GM12878 (cell line): ENCODE results near the gene RNF11. TPM values are rescaled to one million over a fixed set of nuclear protein-coding genes. Genes with fewer than 3 reads are reported as not detected.
A peak's percentile ranks its signal among the peaks of the same experiment; 100 is the strongest.

Source experiments
- ATAC-seq: fragments of 200-7000 bp; cut with Tn5 transposase; 3 replicates; pipeline ENCODE4 v1.9.1; 2020; ENCODE audit warnings: mild to moderate bottlenecking, moderate library complexity
- BruUV-seq: library from RNA; stranded (reverse); fragments of 400-500 nt; replicated peaks from 2 replicates; lab custom pipeline; 2021; lab: Mats Ljungman, UMichigan
- CTCF ChIA-PET: fragments of 300-600 bp; sonication (Branson Sonifier 250); formaldehyde crosslinking; extraction: SDS; loops from one replicate; lab custom pipeline; 2021; ENCODE audit warnings: inconsistent platforms; lab: Yijun Ruan, JAX
- POLR2A ChIA-PET: fragments of 350-600 bp; formaldehyde crosslinking; extraction: SDS; loops from one replicate; lab custom pipeline; 2021; ENCODE audit warnings: inconsistent platforms; lab: Charles Lee
- RAD21 ChIA-PET: fragments of 300-600 bp; sonication (Branson Sonifier 250); formaldehyde crosslinking; loops from one replicate; lab custom pipeline; 2023; ENCODE audit warnings: antibody characterized with exemption; ENCODE audit not compliant: unreplicated experiment; lab: Charles Lee
- SMC1A ChIA-PET: fragments of 300-600 bp; sonication (Branson Sonifier 250); formaldehyde crosslinking; loops from one replicate; lab custom pipeline; 2023; ENCODE audit not compliant: unreplicated experiment, uncharacterized antibody; lab: Charles Lee
- DNase-seq: peaks from one replicate; pipeline ENCODE4 v3.0.0-alpha.2; 2011; ENCODE audit warnings: low read depth, low spot score
- FAIRE-seq: peaks from 3 replicates; lab custom pipeline; 2011; peaks lifted over from hg19 to GRCh38; lab: Jason Lieb, UNC
- H2AFZ ChIP-seq: 2 replicates; pipeline ENCODE4 v1.6.0; 2011; ENCODE audit warnings: low read depth, low read length, control low read depth; ENCODE audit not compliant: control insufficient read depth
- H3K27ac ChIP-seq: 2 replicates; pipeline ENCODE4 v1.5.1; 2011; ENCODE audit warnings: control low read depth; ENCODE audit not compliant: control insufficient read depth, insufficient read depth
- H3K27me3 ChIP-seq, 2 experiments: replicated peaks in 1 of 2; 2 replicates each; pipeline versions ENCODE4 v1.6.0 to v1.6.1; 2011; ENCODE audit warnings: low read length in 1 of 2; ENCODE audit not compliant: control insufficient read depth in 2 of 2, insufficient read depth in 2 of 2
- H3K36me3 ChIP-seq, 2 experiments: 2 replicates each; pipeline ENCODE4 v1.5.1; 2011; ENCODE audit warnings: low read length in 1 of 2; ENCODE audit not compliant: control insufficient read depth in 2 of 2, insufficient read depth in 2 of 2
- H3K4me1 ChIP-seq: 2 replicates; pipeline ENCODE4 v1.6.1; 2011; ENCODE audit warnings: mild to moderate bottlenecking, low read length, moderate library complexity, mixed read lengths; ENCODE audit not compliant: control insufficient read depth, insufficient read depth
- H3K4me2 ChIP-seq: 2 replicates; pipeline ENCODE4 v1.6.0; 2011; ENCODE audit warnings: control low read depth; ENCODE audit not compliant: control insufficient read depth, insufficient read depth
- H3K4me3 ChIP-seq: fragments of 200-600 bp; sonication (generic); 2 replicates; pipeline ENCODE4 v1.5.1; 2016
- H3K79me2 ChIP-seq: 2 replicates; pipeline ENCODE4 v1.6.0; 2011; ENCODE audit warnings: low read length; ENCODE audit not compliant: control insufficient read depth, insufficient read depth
- H3K9ac ChIP-seq: 2 replicates; pipeline ENCODE4 v1.8.0; 2011; ENCODE audit warnings: low read length, control low read depth, mixed read lengths; ENCODE audit not compliant: control insufficient read depth, insufficient read depth
- H3K9me3 ChIP-seq: replicated peaks from 3 replicates; pipeline ENCODE4 v1.5.1; 2011; ENCODE audit warnings: mild to moderate bottlenecking, low read length; ENCODE audit not compliant: control insufficient read depth, insufficient read depth
- H4K20me1 ChIP-seq: 2 replicates; pipeline ENCODE4 v1.6.0; 2011; ENCODE audit not compliant: control insufficient read depth, insufficient read depth
- ATF7 ChIP-seq: fragments of 450-650 bp; IDR thresholded peaks from 2 replicates; pipeline ENCODE4 v1.6.1; 2016; ENCODE audit warnings: low read depth, mild to moderate bottlenecking
- CBFB ChIP-seq: IDR thresholded peaks from 2 replicates; pipeline ENCODE4 v1.6.1; 2016; ENCODE audit warnings: antibody characterized with exemption, low read depth
- CBX3 ChIP-seq: fragments of 200-600 bp; sonication (generic); IDR thresholded peaks from 2 replicates; pipeline ENCODE4 v1.6.1; 2016; ENCODE audit warnings: low read depth, borderline replicate concordance
- CHD2 ChIP-seq: IDR thresholded peaks from 2 replicates; pipeline ENCODE4 v1.6.1; 2011; ENCODE audit warnings: low read depth, low read length, improper control_type of control experiment, borderline replicate concordance
- CREB1 ChIP-seq: IDR thresholded peaks from 2 replicates; pipeline ENCODE4 v1.6.1; 2012; ENCODE audit warnings: low read depth, mild to moderate bottlenecking, inconsistent platforms
- FOXK2 ChIP-seq: fragments of 450-650 bp; IDR thresholded peaks from 2 replicates; pipeline ENCODE4 v1.6.1; 2017; ENCODE audit warnings: mild to moderate bottlenecking, moderate library complexity
- FOXM1 ChIP-seq: IDR thresholded peaks from 2 replicates; pipeline ENCODE4 v1.6.1; 2012; ENCODE audit warnings: low read depth, mild to moderate bottlenecking, inconsistent platforms, low read length, moderate library complexity
- HDAC2 ChIP-seq: fragments of 200-600 bp; sonication (generic); IDR thresholded peaks from 2 replicates; pipeline ENCODE4 v1.6.1; 2017
- JUNB ChIP-seq: IDR thresholded peaks from 2 replicates; pipeline ENCODE4 v1.6.1; 2016; ENCODE audit warnings: antibody characterized with exemption, mild to moderate bottlenecking
- NFYB ChIP-seq: IDR thresholded peaks from 2 replicates; pipeline ENCODE4 v1.6.1; 2011; ENCODE audit warnings: low read depth, mild to moderate bottlenecking, low read length, improper control_type of control experiment, moderate library complexity; ENCODE audit not compliant: insufficient read depth
- POLR2AphosphoS5 ChIP-seq: IDR thresholded peaks from 2 replicates; pipeline ENCODE4 v1.6.1; 2011; ENCODE audit warnings: mild to moderate bottlenecking, low read length, inconsistent platforms
- SRF ChIP-seq, 2 experiments: IDR thresholded peaks; 2 replicates each; pipeline ENCODE4 v1.6.1; 2011; ENCODE audit warnings: low read depth in 2 of 2, low read length in 2 of 2, mild to moderate bottlenecking in 1 of 2, moderate library complexity in 1 of 2
- YY1 ChIP-seq: IDR thresholded peaks from 2 replicates; pipeline ENCODE4 v1.6.1; 2011; ENCODE audit warnings: low read depth, mild to moderate bottlenecking, low read length
- ZNF24 ChIP-seq: fragments of 450-650 bp; IDR thresholded peaks from 2 replicates; pipeline ENCODE4 v1.6.1; 2017; ENCODE audit warnings: antibody characterized with exemption, mild to moderate bottlenecking
- WGBS: methylation state at CpG from one replicate; pipeline ENCODE4 v1.1.6; 2016; ENCODE audit warnings: low lambda C conversion rate; ENCODE audit not compliant: insufficient replicate concordance, insufficient coverage; ENCODE audit errors: missing lambda C conversion rate; 5-methylcytosine and 5-hydroxymethylcytosine counted together
- in situ Hi-C: fragments of 300-500 bp; cut with MboI; formaldehyde crosslinking; loops from 9 replicates; pipeline ENCODE4 v1.14.3; 2018; ENCODE audit warnings: mixed read lengths
- intact Hi-C: fragments of 100-400 bp; cut with micrococcal nuclease; formaldehyde crosslinking; loops from one replicate; pipeline ENCODE4 v1.14.2; 2022; ENCODE audit not compliant: unreplicated experiment
- polyA plus RNA-seq, 11 experiments: library from polyadenylated mRNA; depleted of rRNA in 4 of 11; unstranded in 6 of 11; stranded (reverse) in 5 of 11; fragments of >200 nt; fragmentation: Nextera tagmentation in 4 of 11; fragmentation: Illumina TruSeq in 1 of 11; extraction: Ambion mirVana in 4 of 11; extraction: Trizol in 1 of 11; gene quantifications; 1 replicate in 1 of 11; 2 replicates in 10 of 11; pipeline versions ENCODE4 v1.2.1 to v1.2.3, GENCODE V29; 2011 to 2016; ENCODE audit warnings: inconsistent platforms in 2 of 11, missing spikeins in 2 of 11, low read depth in 1 of 11
- total RNA-seq, 4 experiments: library from RNA; depleted of rRNA in 3 of 4; stranded (reverse); fragments of >200 nt in 3 of 4; fragmentation: Illumina TruSeq in 1 of 4; extraction: Trizol in 1 of 4; gene quantifications; 2 replicates each; pipeline versions ENCODE4 v1.2.1 to v1.2.3, GENCODE V29; 2013 to 2021
- TF ChIP-seq, protein P1 (sequence below): fragments of 450-650 bp; IDR thresholded peaks from 2 replicates; pipeline ENCODE4 v1.6.1; 2018; ENCODE audit warnings: borderline replicate concordance, mild to moderate bottlenecking; ENCODE audit not compliant: partially characterized antibody
- TF ChIP-seq, protein P2 (sequence below): fragments of 450-650 bp; IDR thresholded peaks from 2 replicates; pipeline ENCODE4 v1.6.1; 2017; ENCODE audit warnings: low read depth, mild to moderate bottlenecking, moderate library complexity
- TF ChIP-seq, protein P3 (sequence below): IDR thresholded peaks from 2 replicates; pipeline ENCODE4 v1.6.1; 2012; ENCODE audit warnings: improper control_type of control experiment, low read depth, low read length; ENCODE audit not compliant: insufficient replicate concordance

Gene RNF11
- total and polyA plus RNA-seq, 10 of the 15 experiments (the other 5 are each of a cell fraction or from before 2014, with no cell fraction given), result 9.5 to 43.6 (median 32.3) TPM

DNA sequence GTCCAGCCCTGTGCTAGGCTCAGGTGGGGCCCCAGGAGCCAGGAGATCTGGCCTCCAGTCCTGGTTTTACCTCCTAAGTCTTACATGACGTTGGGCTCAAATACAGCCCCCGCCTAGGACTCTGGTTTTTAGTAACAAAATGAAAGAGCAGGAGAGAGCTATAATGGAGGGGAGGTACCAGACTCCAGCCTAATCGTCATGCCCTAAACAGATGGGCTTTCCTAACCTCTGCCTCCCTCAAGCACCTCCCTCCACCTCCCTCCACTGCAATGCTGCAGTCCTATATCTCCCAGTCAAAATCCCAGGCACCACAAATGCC lies 65.7 kb downstream of the RNF11 start:
- RAD21 ChIA-PET, result no interaction called here
- SMC1A ChIA-PET, result interaction anchor here (0.7 kb wide), 1 partner anchor 212 kb away, joined by 3 read pairs; no protein-coding TSS in a partner anchor
- CTCF ChIA-PET, result interaction anchor here (0.8 to 2.1 kb wide), 2 partner anchors 110 to 233 kb away, joined by 4 to 7 read pairs; no protein-coding TSS in a partner anchor
- H3K27me3 ChIP-seq, result no peaks in the 10 kb centered on the region
- H3K4me1 ChIP-seq, result peaks cover 58% of the 10 kb centered on the region
- POLR2A ChIA-PET, result no interaction called here
- peak overlapping the region; percentile 6; the same call in 1 of the 2 replicates for H3K4me2 ChIP-seq
- ATAC-seq (peak; percentile 16), FAIRE-seq (no peak), DNase-seq (no peak)
- H3K9ac ChIP-seq, result no peak overlapping the region
- in situ Hi-C loops (no loop called here), intact Hi-C loops (no loop called here)
- peak overlapping the region; percentile 16; the same call in 1 of the 2 replicates for H3K27ac ChIP-seq
- no peaks in the 10 kb centered on the region for H3K36me3 ChIP-seq
- H3K9me3 ChIP-seq, result no peaks in the 10 kb centered on the region; the same call in 2 of the 3 replicates
- H2AFZ ChIP-seq, result no peak overlapping the region; the same call in 1 of the 2 replicates
- H4K20me1 ChIP-seq, result no peaks in the 10 kb centered on the region
- no peaks in the 10 kb centered on the region for H3K79me2 ChIP-seq
- no peak overlapping the region for H3K4me3 ChIP-seq
- BruUV-seq, result no TSS peak
- 2% methylated on average over 3 of the region's 3 CpGs for WGBS
- TF ChIP-seq SRF (IDR thresholded peaks at IDR 0.05; ENCODE audit: low read depth in 2 of 2, low read length in 2 of 2), result no peak
- TF ChIP-seq ATF7, result no peak
- TF ChIP-seq HDAC2, result no peak
- TF ChIP-seq CHD2, result no peak
- TF ChIP-seq, protein P1, sequence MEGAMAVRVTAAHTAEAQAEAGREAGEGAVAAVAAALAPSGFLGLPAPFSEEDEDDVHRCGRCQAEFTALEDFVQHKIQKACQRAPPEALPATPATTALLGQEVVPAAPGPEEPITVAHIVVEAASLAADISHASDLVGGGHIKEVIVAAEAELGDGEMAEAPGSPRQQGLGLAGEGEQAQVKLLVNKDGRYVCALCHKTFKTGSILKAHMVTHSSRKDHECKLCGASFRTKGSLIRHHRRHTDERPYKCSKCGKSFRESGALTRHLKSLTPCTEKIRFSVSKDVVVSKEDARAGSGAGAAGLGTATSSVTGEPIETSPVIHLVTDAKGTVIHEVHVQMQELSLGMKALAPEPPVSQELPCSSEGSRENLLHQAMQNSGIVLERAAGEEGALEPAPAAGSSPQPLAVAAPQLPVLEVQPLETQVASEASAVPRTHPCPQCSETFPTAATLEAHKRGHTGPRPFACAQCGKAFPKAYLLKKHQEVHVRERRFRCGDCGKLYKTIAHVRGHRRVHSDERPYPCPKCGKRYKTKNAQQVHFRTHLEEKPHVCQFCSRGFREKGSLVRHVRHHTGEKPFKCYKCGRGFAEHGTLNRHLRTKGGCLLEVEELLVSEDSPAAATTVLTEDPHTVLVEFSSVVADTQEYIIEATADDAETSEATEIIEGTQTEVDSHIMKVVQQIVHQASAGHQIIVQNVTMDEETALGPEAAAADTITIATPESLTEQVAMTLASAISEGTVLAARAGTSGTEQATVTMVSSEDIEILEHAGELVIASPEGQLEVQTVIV, result no peak
- TF ChIP-seq CBX3, result no peak
- TF ChIP-seq JUNB, result peak; percentile 39; the same call in 1 of the 2 replicates
- no peak for TF ChIP-seq ZNF24
- no peak for TF ChIP-seq FOXK2
- no peak for TF ChIP-seq POLR2AphosphoS5
- no peak for TF ChIP-seq CBFB
- TF ChIP-seq CREB1, result peak; percentile 68; the same call in 1 of the 2 replicates
- TF ChIP-seq, protein P2, sequence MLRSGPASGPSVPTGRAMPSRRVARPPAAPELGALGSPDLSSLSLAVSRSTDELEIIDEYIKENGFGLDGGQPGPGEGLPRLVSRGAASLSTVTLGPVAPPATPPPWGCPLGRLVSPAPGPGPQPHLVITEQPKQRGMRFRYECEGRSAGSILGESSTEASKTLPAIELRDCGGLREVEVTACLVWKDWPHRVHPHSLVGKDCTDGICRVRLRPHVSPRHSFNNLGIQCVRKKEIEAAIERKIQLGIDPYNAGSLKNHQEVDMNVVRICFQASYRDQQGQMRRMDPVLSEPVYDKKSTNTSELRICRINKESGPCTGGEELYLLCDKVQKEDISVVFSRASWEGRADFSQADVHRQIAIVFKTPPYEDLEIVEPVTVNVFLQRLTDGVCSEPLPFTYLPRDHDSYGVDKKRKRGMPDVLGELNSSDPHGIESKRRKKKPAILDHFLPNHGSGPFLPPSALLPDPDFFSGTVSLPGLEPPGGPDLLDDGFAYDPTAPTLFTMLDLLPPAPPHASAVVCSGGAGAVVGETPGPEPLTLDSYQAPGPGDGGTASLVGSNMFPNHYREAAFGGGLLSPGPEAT, result no peak
- no peak for TF ChIP-seq NFYB
- no peak for TF ChIP-seq FOXM1
- TF ChIP-seq, protein P3, sequence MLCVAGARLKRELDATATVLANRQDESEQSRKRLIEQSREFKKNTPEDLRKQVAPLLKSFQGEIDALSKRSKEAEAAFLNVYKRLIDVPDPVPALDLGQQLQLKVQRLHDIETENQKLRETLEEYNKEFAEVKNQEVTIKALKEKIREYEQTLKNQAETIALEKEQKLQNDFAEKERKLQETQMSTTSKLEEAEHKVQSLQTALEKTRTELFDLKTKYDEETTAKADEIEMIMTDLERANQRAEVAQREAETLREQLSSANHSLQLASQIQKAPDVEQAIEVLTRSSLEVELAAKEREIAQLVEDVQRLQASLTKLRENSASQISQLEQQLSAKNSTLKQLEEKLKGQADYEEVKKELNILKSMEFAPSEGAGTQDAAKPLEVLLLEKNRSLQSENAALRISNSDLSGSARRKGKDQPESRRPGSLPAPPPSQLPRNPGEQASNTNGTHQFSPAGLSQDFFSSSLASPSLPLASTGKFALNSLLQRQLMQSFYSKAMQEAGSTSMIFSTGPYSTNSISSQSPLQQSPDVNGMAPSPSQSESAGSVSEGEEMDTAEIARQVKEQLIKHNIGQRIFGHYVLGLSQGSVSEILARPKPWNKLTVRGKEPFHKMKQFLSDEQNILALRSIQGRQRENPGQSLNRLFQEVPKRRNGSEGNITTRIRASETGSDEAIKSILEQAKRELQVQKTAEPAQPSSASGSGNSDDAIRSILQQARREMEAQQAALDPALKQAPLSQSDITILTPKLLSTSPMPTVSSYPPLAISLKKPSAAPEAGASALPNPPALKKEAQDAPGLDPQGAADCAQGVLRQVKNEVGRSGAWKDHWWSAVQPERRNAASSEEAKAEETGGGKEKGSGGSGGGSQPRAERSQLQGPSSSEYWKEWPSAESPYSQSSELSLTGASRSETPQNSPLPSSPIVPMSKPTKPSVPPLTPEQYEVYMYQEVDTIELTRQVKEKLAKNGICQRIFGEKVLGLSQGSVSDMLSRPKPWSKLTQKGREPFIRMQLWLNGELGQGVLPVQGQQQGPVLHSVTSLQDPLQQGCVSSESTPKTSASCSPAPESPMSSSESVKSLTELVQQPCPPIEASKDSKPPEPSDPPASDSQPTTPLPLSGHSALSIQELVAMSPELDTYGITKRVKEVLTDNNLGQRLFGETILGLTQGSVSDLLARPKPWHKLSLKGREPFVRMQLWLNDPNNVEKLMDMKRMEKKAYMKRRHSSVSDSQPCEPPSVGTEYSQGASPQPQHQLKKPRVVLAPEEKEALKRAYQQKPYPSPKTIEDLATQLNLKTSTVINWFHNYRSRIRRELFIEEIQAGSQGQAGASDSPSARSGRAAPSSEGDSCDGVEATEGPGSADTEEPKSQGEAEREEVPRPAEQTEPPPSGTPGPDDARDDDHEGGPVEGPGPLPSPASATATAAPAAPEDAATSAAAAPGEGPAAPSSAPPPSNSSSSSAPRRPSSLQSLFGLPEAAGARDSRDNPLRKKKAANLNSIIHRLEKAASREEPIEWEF, result no peak
- peak; percentile 54 for TF ChIP-seq YY1
